HCT116 (cell line): ENCODE results near the gene CTDSPL2. TPM values are rescaled to one million over a fixed set of nuclear protein-coding genes. Genes with fewer than 3 reads are reported as not detected.

Experiments
- ATAC-seq: fragments of 200-7000 bp; cut with Tn5 transposase; 2 replicates; pipeline ENCODE4 v1.9.1; 2020; ENCODE audit warnings: mild to moderate bottlenecking, moderate library complexity
- BruUV-seq: library from RNA; stranded (reverse); fragments of 400-500 nt; replicated peaks from 2 replicates; lab custom pipeline; 2021; lab: Mats Ljungman, UMichigan
- CTCF ChIA-PET: fragments of 300-600 bp; sonication (Branson Sonifier 250); formaldehyde crosslinking; loops from one replicate; lab custom pipeline; 2021; ENCODE audit warnings: antibody characterized with exemption; lab: Charles Lee
- POLR2A ChIA-PET: fragments of 300-600, 350-600 bp; sonication (Branson Sonifier 250); formaldehyde crosslinking; loops from one replicate; lab custom pipeline; 2021; ENCODE audit warnings: antibody characterized with exemption; lab: Charles Lee
- RAD21 ChIA-PET, 2 experiments: fragments of 300-600 bp; sonication (Branson Sonifier 250); formaldehyde crosslinking; loops; one replicate each; lab custom pipeline; 2023; ENCODE audit warnings: low total read pairs in 2 of 2; ENCODE audit not compliant: uncharacterized antibody in 2 of 2, unreplicated experiment in 2 of 2, low non-redundant PET in 1 of 2; lab: Charles Lee
- DNase-seq: peaks from one replicate; pipeline ENCODE4 v3.0.0-alpha.2; 2010; ENCODE audit warnings: low read depth, low spot score
- H2AFZ ChIP-seq: fragments of 200-600 bp; shearing (Covaris generic), sonication (generic); 2 replicates; pipeline ENCODE4 v1.6.1; 2017; ENCODE audit warnings: low read depth, mixed run types, mixed read lengths, antibody characterized with exemption, low read length; ENCODE audit not compliant: poor library complexity, severe bottlenecking
- H3K27ac ChIP-seq: 2 replicates; pipeline ENCODE4 v1.5.1; 2012; ENCODE audit warnings: low read depth, low read length
- H3K27me3 ChIP-seq: fragments of 200-600 bp; sonication (generic); 2 replicates; pipeline ENCODE4 v1.6.1; 2016; ENCODE audit warnings: mixed run types, low read length, mixed read lengths; ENCODE audit not compliant: insufficient read depth
- H3K36me3 ChIP-seq, 2 experiments: fragments of 200-500 bp in 1 of 2; fragments of 200-600 bp in 1 of 2; sonication (Bioruptor generic) in 1 of 2; sonication (generic) in 1 of 2; 2 replicates each; pipeline versions ENCODE4 v1.5.1 to v1.6.1; 2014 to 2016; ENCODE audit warnings: low read length in 2 of 2, inconsistent platforms in 1 of 2, mixed read lengths in 1 of 2, mixed run types in 1 of 2; ENCODE audit not compliant: insufficient read depth in 2 of 2, control insufficient read depth in 1 of 2
- H3K4me1 ChIP-seq, 2 experiments: fragments of 200-600 bp in 1 of 2; sonication (generic) in 1 of 2; 2 replicates each; pipeline versions ENCODE4 v1.5.1 to v1.6.1; 2012 to 2017; ENCODE audit warnings: low read length in 2 of 2, inconsistent platforms in 1 of 2, mild to moderate bottlenecking in 1 of 2, mixed read lengths in 1 of 2, mixed run types in 1 of 2, moderate library complexity in 1 of 2; ENCODE audit not compliant: insufficient read depth in 2 of 2, control insufficient read depth in 1 of 2
- H3K4me2 ChIP-seq: fragments of 200-600 bp; sonication (generic); 2 replicates; pipeline ENCODE4 v1.6.1; 2017; ENCODE audit warnings: mixed run types, low read length, mixed read lengths
- H3K4me3 ChIP-seq, 2 experiments: fragments of 200-600 bp in 1 of 2; sonication (generic) in 1 of 2; replicated peaks in 1 of 2; 2 replicates each; pipeline ENCODE4 v1.5.1; 2011 to 2016; ENCODE audit warnings: low read length in 2 of 2, control low read depth in 1 of 2, low read depth in 1 of 2, mild to moderate bottlenecking in 1 of 2, mixed read lengths in 1 of 2, mixed run types in 1 of 2
- H3K79me2 ChIP-seq: fragments of 200-600 bp; sonication (generic); 2 replicates; pipeline ENCODE4 v1.6.1; 2017; ENCODE audit warnings: mild to moderate bottlenecking, mixed run types, low read length, moderate library complexity, mixed read lengths; ENCODE audit not compliant: insufficient read depth
- H3K9ac ChIP-seq: fragments of 200-600 bp; sonication (generic); 2 replicates; pipeline ENCODE4 v1.6.1; 2016; ENCODE audit warnings: low read length, mixed read lengths
- H3K9me2 ChIP-seq: fragments of 200-600 bp; sonication (generic), shearing (Covaris generic); 2 replicates; pipeline ENCODE4 v1.6.1; 2017; ENCODE audit warnings: mixed run types, mild to moderate bottlenecking, moderate library complexity; ENCODE audit not compliant: insufficient read depth
- H3K9me3 ChIP-seq, 2 experiments: fragments of 200-500 bp in 1 of 2; fragments of 200-600 bp in 1 of 2; sonication (Bioruptor generic) in 1 of 2; sonication (generic) in 1 of 2; 2 replicates each; pipeline ENCODE4 v1.6.1; 2014 to 2017; ENCODE audit warnings: low read length in 2 of 2, mixed read lengths in 2 of 2, inconsistent platforms in 1 of 2, low read depth in 1 of 2, mild to moderate bottlenecking in 1 of 2, mixed run types in 1 of 2, moderate library complexity in 1 of 2; ENCODE audit not compliant: control insufficient read depth in 1 of 2, insufficient read depth in 1 of 2
- H4K20me1 ChIP-seq: fragments of 200-600 bp; sonication (generic), shearing (Covaris generic); 2 replicates; pipeline ENCODE4 v1.6.1; 2017; ENCODE audit warnings: mixed run types, mild to moderate bottlenecking, moderate library complexity; ENCODE audit not compliant: insufficient read depth
- CBX3 ChIP-seq: IDR thresholded peaks from 2 replicates; pipeline ENCODE4 v1.6.1; 2012; ENCODE audit warnings: low read depth
- EZH2 ChIP-seq: fragments of 200-600 bp; sonication (generic); IDR thresholded peaks from 2 replicates; pipeline ENCODE4 v1.6.1; 2017; ENCODE audit warnings: antibody characterized with exemption, mixed run types
- EZH2phosphoT487 ChIP-seq: fragments of 200-600 bp; IDR thresholded peaks from 2 replicates; pipeline ENCODE4 v1.6.1; 2018; ENCODE audit warnings: antibody characterized with exemption, borderline replicate concordance
- FOSL1 ChIP-seq: IDR thresholded peaks from 2 replicates; pipeline ENCODE4 v1.6.1; 2012; ENCODE audit warnings: low read depth
- JUND ChIP-seq: IDR thresholded peaks from 2 replicates; pipeline ENCODE4 v1.6.1; 2012
- MAX ChIP-seq: IDR thresholded peaks from 2 replicates; pipeline ENCODE4 v1.6.1; 2012
- RAD21 ChIP-seq: IDR thresholded peaks from 2 replicates; pipeline ENCODE4 v1.6.1; 2012; ENCODE audit warnings: low read depth, mild to moderate bottlenecking
- SIN3A ChIP-seq: IDR thresholded peaks from 2 replicates; pipeline ENCODE4 v1.6.1; 2012; ENCODE audit warnings: low read depth
- SP1 ChIP-seq: IDR thresholded peaks from 2 replicates; pipeline ENCODE4 v1.6.1; 2012; ENCODE audit warnings: low read depth
- SRF ChIP-seq: IDR thresholded peaks from 2 replicates; pipeline ENCODE4 v1.6.1; 2012; ENCODE audit warnings: low read depth
- YY1 ChIP-seq: IDR thresholded peaks from 2 replicates; pipeline ENCODE4 v1.6.1; 2011; ENCODE audit warnings: low read length, low read depth, moderate library complexity, mild to moderate bottlenecking; ENCODE audit not compliant: insufficient replicate concordance; ENCODE audit errors: extremely low read depth
- intact Hi-C: fragments of 100-400 bp; cut with micrococcal nuclease; formaldehyde crosslinking; loops from 2 replicates; pipeline ENCODE4 v1.10.0; 2022
- total RNA-seq: library from RNA; stranded (reverse); gene quantifications from one replicate; pipeline ENCODE4 v1.2.1, GENCODE V29; 2021; ENCODE audit not compliant: unreplicated experiment

CTDSPL2 gene
- total RNA-seq, 1 experiment from 2014 or later: 56.0 TPM

GRCh38 chr15:44426975-44427755 is at the start of gene CTDSPL2 (continued):
- TF ChIP-seq SP1 (peak; percentile 79), CBX3 (0 out of 2 replicates have a peak, but pooled peaks have one; percentile 62), SRF (no peak), EZH2phosphoT487 (no peak), FOSL1 (no peak), EZH2 (no peak), MAX (peak; percentile 17; the same call in 1 of the 2 replicates), SIN3A (peak; percentile 80; the same call in 1 of the 2 replicates)

GRCh38 chr15:44381236-44381635 is 46.2 kb upstream of the CTDSPL2 start:
- no peaks in the 10 kb centered on the region for H3K79me2 ChIP-seq
- POLR2A ChIA-PET: no interaction called here
- CTCF ChIA-PET: interaction anchor here (0.6 kb wide), 1 partner anchor 83 kb away, joined by 3 read pairs; no protein-coding TSS in a partner anchor
- BruUV-seq: TSS peak; percentile 44
- no peak overlapping the region for H3K4me3 ChIP-seq
- no peaks in the 10 kb centered on the region; the same call in 1 of the 2 replicates for H4K20me1 ChIP-seq
- TF ChIP-seq JUND (no peak), RAD21 (no peak), YY1 (no peak), EZH2phosphoT487 (no peak), SP1 (no peak)
- RAD21 ChIA-PET: no interaction called here
- H3K27ac ChIP-seq: no peak overlapping the region
- no peak overlapping the region for H3K9ac ChIP-seq
- ATAC-seq: no peak
- intact Hi-C loops: no loop called here
- H3K9me3 ChIP-seq: no peaks in the 10 kb centered on the region
- H3K9me2 ChIP-seq: no peaks in the 10 kb centered on the region
- peaks cover 0 to 5% of the 10 kb centered on the region in 2 experiments; a peak in 2 of 4 replicates for H3K4me1 ChIP-seq
- peaks cover 8 to 10% of the 10 kb centered on the region in 2 experiments; a peak in 2 of 4 replicates for H3K36me3 ChIP-seq
- no peak overlapping the region for H2AFZ ChIP-seq
- H3K27me3 ChIP-seq: no peaks in the 10 kb centered on the region
- no peak overlapping the region for H3K4me2 ChIP-seq
- DNase-seq: no peak
